Esophagus squamous epithelium (tissue), 4 donors: Measurements from ENCODE around the gene KCNH1.

ENCODE experiments used
- POLR2A ChIP-seq, 4 donors: fragments of 450-650 bp; IDR thresholded peaks; one replicate each; pipeline ENCODE4 v1.6.1; 2017; ENCODE audit warnings: antibody characterized with exemption in 4 of 4, mild to moderate bottlenecking in 4 of 4, moderate library complexity in 3 of 4
- TF ChIP-seq, protein P1 (sequence below), 6 experiments: fragments of 450-650 bp in 4 of 6; fragments of 200-600 bp in 2 of 6; sonication (generic) in 2 of 6; IDR thresholded peaks; one replicate each; pipeline ENCODE4 v1.5.1; 2016 to 2019; ENCODE audit warnings: antibody characterized with exemption in 6 of 6, mild to moderate bottlenecking in 4 of 6, moderate library complexity in 4 of 6

DNA sequence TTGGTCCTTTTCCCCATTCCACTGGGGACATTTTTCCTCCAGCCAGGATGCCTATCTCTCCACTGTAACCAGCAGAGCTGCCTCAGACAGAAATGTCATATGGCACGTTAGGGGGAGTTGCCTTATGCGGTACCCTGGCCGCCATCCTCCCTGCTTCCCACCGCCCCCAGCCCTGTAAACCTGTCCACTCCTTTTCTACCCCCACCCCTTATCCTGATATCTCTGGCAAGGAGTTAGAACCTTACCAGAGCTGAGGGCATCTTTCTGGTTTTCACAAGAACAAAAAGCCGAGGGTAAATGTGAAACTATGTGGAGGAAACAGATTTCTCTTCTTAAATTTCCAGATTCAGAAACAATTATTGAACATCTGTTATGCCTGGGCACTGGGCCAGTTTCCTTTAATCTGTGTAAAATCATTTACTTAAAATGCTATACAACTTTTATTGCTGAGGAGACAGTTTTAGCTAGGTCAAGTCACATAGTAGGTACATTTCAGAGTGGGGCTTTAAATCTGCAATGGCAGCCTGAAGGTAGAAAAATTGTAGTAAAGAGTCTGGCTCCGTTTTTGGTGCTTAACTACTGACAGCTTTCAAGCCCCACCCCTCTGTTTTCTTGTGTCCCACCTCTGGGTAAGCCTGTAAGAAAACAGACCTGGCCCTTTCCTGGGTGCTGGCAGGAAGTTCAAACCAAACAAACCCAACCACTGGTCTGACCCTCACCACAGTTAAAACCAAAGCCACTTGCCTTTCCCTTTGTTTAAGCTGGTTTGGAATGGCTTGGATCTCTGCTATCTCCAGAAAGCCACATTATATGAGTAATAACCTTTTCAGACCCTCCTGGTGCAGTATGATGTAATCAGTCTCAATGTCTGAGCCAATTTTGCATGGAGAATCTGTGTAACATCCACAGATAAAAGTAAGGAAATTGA lies 486.3 kb downstream of the KCNH1 start:
- TF ChIP-seq, protein P1, sequence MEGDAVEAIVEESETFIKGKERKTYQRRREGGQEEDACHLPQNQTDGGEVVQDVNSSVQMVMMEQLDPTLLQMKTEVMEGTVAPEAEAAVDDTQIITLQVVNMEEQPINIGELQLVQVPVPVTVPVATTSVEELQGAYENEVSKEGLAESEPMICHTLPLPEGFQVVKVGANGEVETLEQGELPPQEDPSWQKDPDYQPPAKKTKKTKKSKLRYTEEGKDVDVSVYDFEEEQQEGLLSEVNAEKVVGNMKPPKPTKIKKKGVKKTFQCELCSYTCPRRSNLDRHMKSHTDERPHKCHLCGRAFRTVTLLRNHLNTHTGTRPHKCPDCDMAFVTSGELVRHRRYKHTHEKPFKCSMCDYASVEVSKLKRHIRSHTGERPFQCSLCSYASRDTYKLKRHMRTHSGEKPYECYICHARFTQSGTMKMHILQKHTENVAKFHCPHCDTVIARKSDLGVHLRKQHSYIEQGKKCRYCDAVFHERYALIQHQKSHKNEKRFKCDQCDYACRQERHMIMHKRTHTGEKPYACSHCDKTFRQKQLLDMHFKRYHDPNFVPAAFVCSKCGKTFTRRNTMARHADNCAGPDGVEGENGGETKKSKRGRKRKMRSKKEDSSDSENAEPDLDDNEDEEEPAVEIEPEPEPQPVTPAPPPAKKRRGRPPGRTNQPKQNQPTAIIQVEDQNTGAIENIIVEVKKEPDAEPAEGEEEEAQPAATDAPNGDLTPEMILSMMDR (IDR thresholded peaks at IDR 0.05), result no peak
- no peak for TF ChIP-seq POLR2A (IDR thresholded peaks at IDR 0.05)
